GM23248 (cell line): Measurements from ENCODE around the gene MYG1.

ENCODE experiments used
- EZH2 ChIP-seq: fragments of 200-600 bp; sonication (generic); IDR thresholded peaks from 2 replicates; pipeline ENCODE4 v1.6.1; 2018; ENCODE audit warnings: antibody characterized with exemption, mild to moderate bottlenecking; ENCODE audit not compliant: insufficient read depth, poor library complexity, severe bottlenecking
- EZH2phosphoT487 ChIP-seq: fragments of 200-600 bp; sonication (generic); IDR thresholded peaks from 2 replicates; pipeline ENCODE4 v1.6.1; 2018; ENCODE audit warnings: antibody characterized with exemption, moderate library complexity, mild to moderate bottlenecking, low read depth; ENCODE audit not compliant: insufficient read depth

DNA sequence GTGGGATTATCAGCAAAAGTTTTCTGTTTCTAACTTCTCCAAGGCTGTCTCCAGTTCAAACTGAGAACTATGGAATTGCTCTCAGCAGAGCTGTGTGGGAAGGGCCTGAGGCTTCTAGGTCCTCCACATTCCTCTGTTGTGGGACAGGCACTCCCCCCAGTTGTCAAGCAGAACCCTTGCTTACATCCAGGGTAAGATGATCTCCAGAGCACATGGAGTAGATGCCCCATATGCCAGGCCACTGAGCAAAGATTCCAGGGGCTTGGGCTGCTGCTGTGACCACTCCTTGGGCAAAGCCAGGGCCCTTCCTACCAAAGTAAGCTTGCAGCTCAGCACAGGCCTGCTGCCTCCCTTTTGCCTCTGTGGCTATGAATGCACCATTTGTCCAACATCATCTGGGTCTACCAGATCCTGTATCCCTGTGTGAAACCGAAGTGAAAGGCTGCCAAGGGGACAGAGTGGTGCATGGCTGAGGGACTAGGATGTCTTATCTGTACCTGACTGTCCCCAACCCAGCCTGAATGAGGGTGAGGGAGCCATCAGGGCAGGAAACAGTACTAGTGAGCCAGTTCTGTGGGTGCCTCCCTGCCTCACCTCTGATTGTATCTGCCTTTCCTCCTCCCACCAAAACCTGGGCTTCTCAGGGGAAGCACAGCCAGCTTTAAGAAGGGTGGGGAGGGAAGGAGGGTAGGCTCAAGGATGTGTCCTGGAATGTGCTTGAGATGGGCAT, 44.5 kb upstream of the MYG1 start:
- no peak for TF ChIP-seq EZH2
- TF ChIP-seq EZH2phosphoT487: no peak
